Stimulated activated naive CD8-positive, alpha-beta T cell treated with anti-CD3 and anti-CD28 coated beads, Interleukin-15, Interleukin-2, amounts not matched to agents 100 U/mL and 50 U/mL, for 24 hours (primary cell): Measurements from ENCODE around the gene RUNX2.
"Not testable (repeated sequence)": the region's sequence is repeated elsewhere in the genome, so short reads cannot be mapped to it uniquely, and the experiment has no call there.

Experiments used
- ATAC-seq: fragments of 150-1000 bp; cut with Tn5 transposase; one replicate; pipeline ENCODE4 v1.10.0; 2021
- DNase-seq: peaks from one replicate; pipeline ENCODE4 v3.0.0; 2021

RUNX2 gene

GRCh38 chr6:45556828-45557227 is 228.7 kb downstream of the RUNX2 start:
- DNase-seq (no peak), ATAC-seq (no peak)

- ATAC-seq (no peak), DNase-seq (no peak)
These were observed 229.3 kb downstream of the RUNX2 start for GRCh38 chr6:45557454-45557853.

GRCh38 chr6:45558858-45559257 is 230.7 kb downstream of the RUNX2 start:
- peak; percentile 89 for ATAC-seq
- no peak for DNase-seq

- ATAC-seq, DNase-seq: not testable (repeated sequence)
These were observed 232.2 kb downstream of the RUNX2 start for GRCh38 chr6:45560321-45560820.

- ATAC-seq: no peak
These were observed 234.0 kb downstream of the RUNX2 start for GRCh38 chr6:45562171-45562570.

GRCh38 chr6:45563041-45563440 is 234.9 kb downstream of the RUNX2 start:
- DNase-seq (no peak), ATAC-seq (no peak)

More at GRCh38 chr6:45562171-45562570, 234.0 kb downstream of the RUNX2 start:
- no peak for DNase-seq

GRCh38 chr6:45563844-45564243 is 235.7 kb downstream of the RUNX2 start:
- DNase-seq (no peak), ATAC-seq (no peak)

- ATAC-seq: no peak
- DNase-seq: no peak
These were observed 238.8 kb downstream of the RUNX2 start for GRCh38 chr6:45566882-45567281.

GRCh38 chr6:45567879-45568278 is 239.7 kb downstream of the RUNX2 start:
- DNase-seq: no peak
- ATAC-seq: no peak

GRCh38 chr6:45568626-45569025 is 240.5 kb downstream of the RUNX2 start:
- no peak for ATAC-seq
- DNase-seq: no peak

- no peak for DNase-seq
- ATAC-seq: no peak
These were observed 241.2 kb downstream of the RUNX2 start for GRCh38 chr6:45569210-45569945.

GRCh38 chr6:45571159-45571558 is 243.0 kb downstream of the RUNX2 start:
- peak; percentile 65 for ATAC-seq
- no peak for DNase-seq

- ATAC-seq (no peak), DNase-seq (no peak)
These were observed 244.7 kb downstream of the RUNX2 start for GRCh38 chr6:45572833-45573232.

- no peak for DNase-seq
- no peak for ATAC-seq
These were observed 245.9 kb downstream of the RUNX2 start for GRCh38 chr6:45574014-45574461.

GRCh38 chr6:45574885-45575284 is 246.8 kb downstream of the RUNX2 start:
- no peak for DNase-seq
- ATAC-seq: no peak

- DNase-seq (no peak), ATAC-seq (no peak)
These were observed 248.8 kb downstream of the RUNX2 start for GRCh38 chr6:45576648-45577624.

- DNase-seq: no peak
- no peak for ATAC-seq
These were observed 249.8 kb downstream of the RUNX2 start for GRCh38 chr6:45577836-45578504.

- DNase-seq (no peak), ATAC-seq (peak; percentile 66)
These were observed 256.0 kb downstream of the RUNX2 start for GRCh38 chr6:45584127-45584526.

- ATAC-seq: peak; percentile 64
- DNase-seq: peak; percentile 46
These were observed 258.4 kb downstream of the RUNX2 start for GRCh38 chr6:45586216-45587171.

- ATAC-seq (no peak), DNase-seq (no peak)
These were observed 259.3 kb downstream of the RUNX2 start for GRCh38 chr6:45587229-45588060.
